ENCODE results near the gene SPEF2. TPM values are rescaled to one million over a fixed set of nuclear protein-coding genes. Genes with fewer than 3 reads are reported as not detected.

Gene SPEF2
- total RNA-seq, 1 experiment from 2014 or later = 0.15 TPM

- TF ChIP-seq PRDM15 (CRISPR knock-in tag; IDR thresholded peaks at IDR 0.05) (no peak), ZNF423 (CRISPR knock-in tag; IDR thresholded peaks at IDR 0.05) (no peak), PREB (CRISPR knock-in tag; IDR thresholded peaks at IDR 0.05; ENCODE audit: borderline replicate concordance) (no peak), ATF2 (CRISPR knock-in tag; IDR thresholded peaks at IDR 0.05; ENCODE audit: borderline replicate concordance, low read depth) (no peak), ESRRA (CRISPR knock-in tag; IDR thresholded peaks at IDR 0.05; ENCODE audit: borderline replicate concordance) (no peak), TEAD1 (CRISPR knock-in tag; IDR thresholded peaks at IDR 0.05) (no peak), JUN (CRISPR knock-in tag; IDR thresholded peaks at IDR 0.05) (no peak), IRF1 (CRISPR knock-in tag; IDR thresholded peaks at IDR 0.05) (no peak), ZNF671 (CRISPR knock-in tag; IDR thresholded peaks at IDR 0.05) (no peak)
These were observed 90.0 kb downstream of the SPEF2 start (continued) for GRCh38 chr5:35707659-35708058.

GRCh38 chr5:35709688-35710087 lies 92.0 kb downstream of the SPEF2 start:
- H3K4me1 Mint-ChIP-seq = no peaks in the 10 kb centered on the region
- ATAC-seq (no peak), DNase-seq (ENCODE audit: low spot score) (no peak)
- H3K36me3 Mint-ChIP-seq = no peaks in the 10 kb centered on the region
- no peak overlapping the region for H3K4me3 Mint-ChIP-seq
- CTCF ChIA-PET = no interaction called here
- peaks cover 13% of the 10 kb centered on the region for H3K27me3 Mint-ChIP-seq (ENCODE audit: low read depth)
- POLR2A ChIA-PET = no interaction called here
- H3K27ac Mint-ChIP-seq = no peak overlapping the region
- peaks cover 11% of the 10 kb centered on the region for H3K9me3 Mint-ChIP-seq
- TF ChIP-seq NFYB (CRISPR knock-in tag; conservative IDR thresholded peaks at IDR 0.05; ENCODE audit: low read depth) = no peak

- ChIA-PET CTCF (interaction anchor here (0.6 to 1.0 kb wide), 4 partner anchors 66 to 209 kb away, joined by 3 to 5 read pairs (median 4); no protein-coding TSS in a partner anchor), POLR2A (no interaction called here)
- DNase-seq (ENCODE audit: low spot score) (peak; percentile 14), ATAC-seq (peak; percentile 65)
- Mint-ChIP-seq H3K4me3 (no peak overlapping the region), H3K9me3 (peaks cover 2% of the 10 kb centered on the region), H3K4me1 (peaks cover 12% of the 10 kb centered on the region), H3K36me3 (no peaks in the 10 kb centered on the region), H3K27ac (no peak overlapping the region), H3K27me3 (ENCODE audit: low read depth) (peaks cover 10% of the 10 kb centered on the region; the same call in 1 of the 2 replicates)
- no peak for TF ChIP-seq MAX (CRISPR knock-in tag; IDR thresholded peaks at IDR 0.05)
- no peak for TF ChIP-seq IRF2 (CRISPR knock-in tag; IDR thresholded peaks at IDR 0.05; ENCODE audit: borderline replicate concordance, low read depth)
These were observed 100.1 kb downstream of the SPEF2 start for GRCh38 chr5:35717718-35718117.

GRCh38 chr5:35735718-35736117 lies 118.1 kb downstream of the SPEF2 start:
- no peaks in the 10 kb centered on the region for H3K4me1 Mint-ChIP-seq
- H3K36me3 Mint-ChIP-seq = no peaks in the 10 kb centered on the region
- CTCF ChIA-PET = no interaction called here
- no peak overlapping the region for H3K4me3 Mint-ChIP-seq
- peaks cover 7% of the 10 kb centered on the region; the same call in 1 of the 2 replicates for H3K9me3 Mint-ChIP-seq
- DNase-seq (ENCODE audit: low spot score) (no peak), ATAC-seq (no peak)
- POLR2A ChIA-PET = no interaction called here
- H3K27me3 Mint-ChIP-seq (ENCODE audit: low read depth) = peaks cover 71% of the 10 kb centered on the region
- no peak overlapping the region for H3K27ac Mint-ChIP-seq
- TF ChIP-seq E2F1 (CRISPR knock-in tag; IDR thresholded peaks at IDR 0.05) (no peak), IRF2 (CRISPR knock-in tag; IDR thresholded peaks at IDR 0.05; ENCODE audit: borderline replicate concordance, low read depth) (no peak), GABPB1 (CRISPR knock-in tag; IDR thresholded peaks at IDR 0.05) (no peak), CREM (CRISPR knock-in tag; IDR thresholded peaks at IDR 0.05) (no peak), NFATC4 (CRISPR knock-in tag; IDR thresholded peaks at IDR 0.05) (no peak), USF2 (CRISPR knock-in tag; IDR thresholded peaks at IDR 0.05) (no peak), NR2C2 (CRISPR knock-in tag; IDR thresholded peaks at IDR 0.05) (no peak), ELF4 (CRISPR knock-in tag; IDR thresholded peaks at IDR 0.05; ENCODE audit: low read depth) (no peak), NR1H2 (CRISPR knock-in tag; IDR thresholded peaks at IDR 0.05) (no peak), ATF2 (CRISPR knock-in tag; IDR thresholded peaks at IDR 0.05; ENCODE audit: borderline replicate concordance, low read depth) (no peak)
